Measurements from ENCODE around the gene RNF115. TPM values are rescaled to one million over a fixed set of nuclear protein-coding genes. Genes with fewer than 3 reads are reported as not detected.
"Not testable (repeated sequence)": the region's sequence is repeated elsewhere in the genome, so short reads cannot be mapped to it uniquely, and the experiment has no call there.

RNF115 gene
- total RNA-seq, 1 experiment from 2014 or later = 14.5 TPM

- no peak for DNase-seq (ENCODE audit: low read depth)
- in situ Hi-C loops (cut with HindIII; ENCODE audit: low pct_unique_long_range_greater_than_20kb, low sequenced_read_pairs) = no loop called here
Observed at GRCh38 chr1:145837656-145838055, 13.8 kb upstream of the RNF115 start.

DNA sequence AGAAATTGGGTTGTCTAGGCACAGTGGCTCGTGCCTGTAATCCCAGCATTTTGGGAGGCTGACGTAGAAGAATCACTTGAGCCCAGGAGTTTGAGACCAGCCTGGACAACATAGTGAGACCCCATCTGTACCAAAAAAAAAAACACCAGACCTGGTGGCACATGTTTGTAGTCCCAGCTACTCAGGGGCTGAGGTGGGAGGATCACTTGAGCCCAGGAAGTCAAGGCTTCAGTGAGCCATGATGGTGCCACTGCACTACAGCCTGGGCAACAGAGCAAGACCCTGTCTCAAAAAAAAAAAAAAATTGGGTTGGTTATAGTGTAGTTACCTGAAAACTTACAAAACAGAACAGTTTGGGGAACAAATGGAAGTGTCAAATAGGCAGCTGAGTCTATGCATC lies 6.9 kb upstream of the RNF115 start:
- in situ Hi-C loops (cut with HindIII; ENCODE audit: low pct_unique_long_range_greater_than_20kb, low sequenced_read_pairs); DNase-seq (ENCODE audit: low read depth): not testable (repeated sequence)

DNA sequence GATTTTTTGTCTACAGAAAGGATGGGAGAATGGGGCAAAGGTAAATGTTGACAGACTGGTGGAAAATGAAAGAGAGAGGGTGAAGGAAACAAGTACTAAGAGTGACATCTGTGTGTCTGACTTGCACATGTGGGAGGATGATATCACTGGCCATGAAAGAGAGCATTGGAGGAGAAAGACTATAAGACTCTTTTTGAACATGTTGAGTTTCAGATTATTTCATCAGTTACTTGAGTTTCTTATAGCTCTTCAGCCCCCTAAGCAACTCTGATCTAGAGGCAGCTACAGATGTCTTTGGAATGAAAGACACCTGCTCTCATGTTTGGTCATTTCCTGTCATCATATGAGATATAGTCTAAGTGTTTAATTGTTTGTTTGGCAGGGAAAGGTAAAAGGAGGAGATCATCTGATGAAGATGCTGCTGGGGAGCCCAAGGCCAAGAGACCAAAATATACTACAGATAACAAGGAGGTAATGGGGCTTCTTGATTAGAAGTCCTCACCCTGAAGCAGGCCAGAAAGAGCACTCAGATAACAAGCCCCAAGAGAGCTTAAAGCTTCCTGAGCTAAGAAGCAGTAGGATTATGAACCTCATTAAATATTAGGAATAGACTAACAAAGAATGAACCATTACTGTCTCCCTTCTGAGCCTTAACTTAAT lies 4.6 kb upstream of the RNF115 start:
- in situ Hi-C loops (cut with HindIII; ENCODE audit: low pct_unique_long_range_greater_than_20kb, low sequenced_read_pairs) = no loop called here
- DNase-seq (ENCODE audit: low read depth) = no peak

GRCh38 chr1:145827966-145828365 lies 4.1 kb upstream of the RNF115 start:
- in situ Hi-C loops (cut with HindIII; ENCODE audit: low pct_unique_long_range_greater_than_20kb, low sequenced_read_pairs) = no loop called here
- DNase-seq (ENCODE audit: low read depth) = no peak

DNA sequence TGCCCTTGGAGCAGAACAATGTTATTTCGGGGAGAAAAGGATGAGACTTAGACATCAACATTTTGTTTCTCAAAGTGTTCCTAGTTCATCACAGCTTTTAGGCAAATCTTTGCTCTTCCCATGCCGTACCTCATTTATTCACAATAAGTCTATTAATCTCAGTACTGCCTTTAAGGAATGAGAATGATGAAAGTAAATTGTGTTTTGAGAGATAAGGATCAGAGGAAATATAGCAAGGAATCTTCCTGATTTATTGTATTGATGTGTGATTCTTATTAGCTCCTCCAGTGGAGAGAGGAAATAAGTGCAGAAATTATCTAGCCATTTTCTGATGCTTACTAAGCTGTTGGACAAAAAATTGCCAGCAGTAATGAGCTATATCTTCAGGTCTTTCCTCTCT lies 2.1 kb upstream of the RNF115 start:
- in situ Hi-C loops (cut with HindIII; ENCODE audit: low pct_unique_long_range_greater_than_20kb, low sequenced_read_pairs) = no loop called here
- no peak for DNase-seq (ENCODE audit: low read depth)

GRCh38 chr1:145824499-145824842 lies 576 bp upstream of the RNF115 start:
- in situ Hi-C loops (cut with HindIII; ENCODE audit: low pct_unique_long_range_greater_than_20kb, low sequenced_read_pairs) = no loop called here
- peak; percentile 21 for DNase-seq (ENCODE audit: low read depth)

DNA sequence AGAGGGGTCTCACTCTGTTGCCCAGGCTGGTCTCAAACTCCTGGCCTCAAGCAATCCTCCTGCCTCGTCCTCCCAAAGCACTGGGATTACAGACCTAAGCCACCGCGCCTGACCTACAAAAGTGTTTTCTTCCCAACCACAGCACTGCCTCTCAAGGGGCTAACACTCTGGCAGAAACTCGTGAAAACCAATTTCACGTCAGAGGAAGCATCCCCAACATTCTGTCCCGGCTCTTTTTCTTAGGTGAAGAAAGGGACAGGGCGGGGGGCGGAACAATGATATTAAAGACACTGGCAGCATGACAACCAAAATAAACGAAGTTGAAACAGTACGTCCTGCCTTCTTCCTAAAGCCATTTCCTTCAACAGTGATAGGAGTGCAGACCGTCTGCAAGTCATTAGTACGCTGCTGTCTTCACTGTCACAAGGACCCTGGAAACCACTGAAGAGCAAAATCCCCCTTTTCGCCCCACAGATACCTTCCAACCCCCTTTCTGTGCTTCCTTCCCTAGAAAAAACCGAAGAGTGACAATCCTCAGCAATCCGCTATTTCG lies 1.0 kb downstream of the RNF115 start:
- DNase-seq (ENCODE audit: low read depth); in situ Hi-C loops (cut with HindIII; ENCODE audit: low pct_unique_long_range_greater_than_20kb, low sequenced_read_pairs): not testable (repeated sequence)

DNA sequence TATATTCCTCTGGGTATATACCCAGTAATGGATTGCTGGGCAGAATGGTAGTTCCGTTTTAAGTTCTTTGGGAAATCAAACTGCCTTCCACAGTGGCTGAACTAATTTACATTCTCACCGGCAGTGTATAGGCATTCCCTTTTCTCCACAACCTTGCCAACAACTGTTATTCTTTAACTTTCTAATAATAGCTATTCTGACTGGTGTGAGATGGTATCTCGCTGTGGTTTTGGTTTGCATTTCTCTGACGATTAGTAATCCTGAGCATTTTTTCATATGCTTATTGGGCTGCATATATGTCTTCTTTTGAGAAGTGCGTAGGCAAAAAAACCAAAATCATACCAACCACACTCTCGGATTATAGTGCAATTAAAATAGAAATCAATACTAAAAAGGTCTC lies 5.8 kb downstream of the RNF115 start:
- in situ Hi-C loops (cut with HindIII; ENCODE audit: low pct_unique_long_range_greater_than_20kb, low sequenced_read_pairs) = not testable (repeated sequence)
- DNase-seq (ENCODE audit: low read depth) = peak; percentile 76

DNA sequence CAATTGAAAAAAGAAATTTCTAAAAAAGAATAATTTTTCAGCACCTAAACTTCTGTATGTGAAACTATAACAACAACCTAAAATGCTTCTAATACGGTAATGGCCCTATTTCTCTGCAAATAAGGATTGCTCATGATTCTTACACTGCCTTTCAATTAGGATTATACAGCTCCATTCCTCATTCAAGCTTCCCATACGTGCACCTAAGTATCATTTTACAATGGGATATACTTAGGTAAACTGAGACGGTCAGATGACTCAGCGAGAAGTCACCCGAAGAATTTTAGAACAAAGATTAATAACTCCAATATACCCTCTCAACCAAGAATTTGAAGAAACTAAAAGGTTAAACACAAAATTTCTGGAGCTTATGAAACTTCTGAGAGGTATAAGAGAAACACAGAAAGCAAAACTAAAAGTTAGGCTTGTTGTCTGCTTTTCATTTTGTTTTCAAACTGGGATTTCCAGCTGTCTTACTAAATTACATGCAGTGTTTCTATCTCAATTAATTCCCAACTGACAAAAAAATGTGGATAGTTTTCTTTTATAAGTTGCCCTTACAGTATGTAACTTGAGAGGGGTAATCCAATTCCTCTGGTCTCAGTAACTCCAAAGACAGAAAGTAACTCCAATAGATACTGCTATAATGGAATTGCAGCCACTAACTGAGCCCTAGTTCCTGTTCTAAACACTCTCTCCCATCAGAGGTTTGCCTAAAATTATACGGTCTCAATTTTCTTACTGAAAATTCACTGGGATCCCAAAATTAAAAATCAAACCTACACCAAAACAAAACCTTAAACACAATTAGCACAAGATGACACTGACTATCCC lies 10.7 kb downstream of the RNF115 start:
- in situ Hi-C loops (cut with HindIII; ENCODE audit: low pct_unique_long_range_greater_than_20kb, low sequenced_read_pairs); DNase-seq (ENCODE audit: low read depth): not testable (repeated sequence)

DNA sequence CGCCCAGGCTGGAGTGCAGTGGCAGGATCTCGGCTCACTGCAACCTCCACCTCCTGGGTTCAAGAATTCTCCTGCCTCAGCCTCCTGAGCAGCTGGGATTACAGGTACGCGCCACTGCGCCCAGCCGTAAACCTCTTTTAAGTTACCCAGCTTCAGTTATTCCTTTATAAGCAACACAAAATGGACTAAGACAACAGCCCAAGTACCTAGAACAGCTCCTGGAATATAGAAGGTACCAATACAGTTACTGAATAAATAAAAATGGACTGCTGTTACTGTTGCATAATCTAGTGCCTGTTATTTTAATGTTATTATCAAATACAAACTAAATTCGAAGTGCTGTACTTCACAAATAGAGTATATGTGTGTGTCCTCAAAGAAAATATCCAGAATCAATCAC lies 17.1 kb downstream of the RNF115 start:
- DNase-seq (ENCODE audit: low read depth) = no peak
- in situ Hi-C loops (cut with HindIII; ENCODE audit: low pct_unique_long_range_greater_than_20kb, low sequenced_read_pairs) = no loop called here

DNA sequence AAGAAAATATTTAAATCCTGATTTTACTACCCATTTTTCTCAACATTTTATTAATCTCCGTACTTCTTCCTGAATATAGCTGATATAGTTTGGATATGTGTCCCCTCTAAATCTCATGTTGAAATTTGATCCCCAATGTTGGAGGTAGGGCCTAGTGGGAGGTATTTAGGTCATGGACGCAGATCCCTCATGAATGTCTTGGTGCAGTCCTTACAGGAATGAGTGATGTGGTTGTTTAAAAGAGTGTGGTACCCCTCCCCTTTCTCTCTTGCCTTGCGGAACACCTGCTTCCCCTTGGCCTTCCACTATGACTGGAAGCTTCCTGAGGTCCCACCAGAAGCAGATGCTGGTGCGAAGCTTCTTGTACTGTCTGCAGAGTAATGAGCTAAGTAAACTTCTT lies 17.5 kb downstream of the RNF115 start:
- DNase-seq (ENCODE audit: low read depth) = no peak
- in situ Hi-C loops (cut with HindIII; ENCODE audit: low pct_unique_long_range_greater_than_20kb, low sequenced_read_pairs) = no loop called here

GRCh38 chr1:145805057-145805456 lies 18.8 kb downstream of the RNF115 start:
- in situ Hi-C loops (cut with HindIII; ENCODE audit: low pct_unique_long_range_greater_than_20kb, low sequenced_read_pairs) = no loop called here
- no peak for DNase-seq (ENCODE audit: low read depth)

- in situ Hi-C loops (cut with HindIII; ENCODE audit: low pct_unique_long_range_greater_than_20kb, low sequenced_read_pairs) = no loop called here
- DNase-seq (ENCODE audit: low read depth) = no peak
Observed at GRCh38 chr1:145804235-145805045, 19.5 kb downstream of the RNF115 start.

DNA sequence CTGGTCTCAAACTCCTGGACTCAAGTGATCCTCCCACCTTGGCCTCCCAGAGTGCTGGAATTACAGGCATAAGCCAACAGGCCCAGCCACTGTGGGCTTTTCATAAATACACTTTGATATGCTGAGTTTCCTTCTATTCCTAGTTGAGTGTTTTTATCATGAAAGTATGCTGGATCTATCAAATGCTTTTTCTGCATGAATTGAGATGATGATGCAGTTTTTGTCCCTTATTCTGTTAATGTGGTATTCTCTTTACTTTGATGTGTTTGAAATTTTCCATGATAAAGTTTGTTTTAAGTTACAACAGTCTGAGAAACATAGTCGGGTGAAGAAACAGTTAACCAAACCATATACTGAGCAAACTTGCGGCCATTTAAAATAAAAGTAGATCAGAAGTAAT lies 24.1 kb downstream of the RNF115 start:
- DNase-seq (ENCODE audit: low read depth) = no peak
- in situ Hi-C loops (cut with HindIII; ENCODE audit: low pct_unique_long_range_greater_than_20kb, low sequenced_read_pairs) = loop anchor here (10.0 kb wide), 1 partner anchor 45 kb away; the partner anchor contains the start of gene NUDT17

GRCh38 chr1:145796753-145797152 lies 27.1 kb downstream of the RNF115 start:
- in situ Hi-C loops (cut with HindIII; ENCODE audit: low pct_unique_long_range_greater_than_20kb, low sequenced_read_pairs) = loop anchor here (10.0 kb wide), 1 partner anchor 48 kb away; the partner anchor contains the start of gene NUDT17

DNA sequence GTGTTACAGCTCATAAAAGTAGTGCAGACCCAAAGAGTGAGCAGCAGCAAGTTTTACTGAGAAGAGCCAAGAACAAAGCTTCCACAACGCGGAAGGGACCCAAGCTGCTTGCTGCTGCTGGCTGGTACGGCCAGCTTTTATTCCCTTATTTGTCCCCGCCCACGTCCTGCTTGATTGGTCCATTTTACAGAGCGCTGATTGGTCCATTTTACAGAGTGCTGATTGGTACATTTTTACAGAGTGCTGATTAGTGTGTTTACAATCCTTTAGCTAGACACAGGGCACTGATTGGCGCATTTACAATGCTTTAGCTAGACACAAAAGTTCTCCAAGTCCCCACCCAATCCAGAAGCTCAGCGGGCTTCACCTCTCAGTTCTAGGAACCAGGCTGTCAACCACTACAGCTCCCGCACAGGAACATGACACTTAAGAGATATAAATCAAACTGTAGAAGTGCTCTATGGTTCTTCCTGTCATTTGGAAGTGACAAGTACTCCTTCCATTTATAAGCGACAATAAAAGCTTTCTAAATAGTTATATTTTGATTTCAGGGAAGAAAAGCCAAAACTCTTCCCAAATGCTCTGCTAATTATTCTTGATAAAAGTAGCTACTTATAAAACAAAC lies 28.5 kb downstream of the RNF115 start:
- DNase-seq (ENCODE audit: low read depth) = no peak
- in situ Hi-C loops (cut with HindIII; ENCODE audit: low pct_unique_long_range_greater_than_20kb, low sequenced_read_pairs) = loop anchor here (10.0 kb wide), 1 partner anchor 49 kb away; the partner anchor contains the start of gene NUDT17

More at GRCh38 chr1:145796753-145797152, 27.1 kb downstream of the RNF115 start:
- no peak for DNase-seq (ENCODE audit: low read depth)

DNA sequence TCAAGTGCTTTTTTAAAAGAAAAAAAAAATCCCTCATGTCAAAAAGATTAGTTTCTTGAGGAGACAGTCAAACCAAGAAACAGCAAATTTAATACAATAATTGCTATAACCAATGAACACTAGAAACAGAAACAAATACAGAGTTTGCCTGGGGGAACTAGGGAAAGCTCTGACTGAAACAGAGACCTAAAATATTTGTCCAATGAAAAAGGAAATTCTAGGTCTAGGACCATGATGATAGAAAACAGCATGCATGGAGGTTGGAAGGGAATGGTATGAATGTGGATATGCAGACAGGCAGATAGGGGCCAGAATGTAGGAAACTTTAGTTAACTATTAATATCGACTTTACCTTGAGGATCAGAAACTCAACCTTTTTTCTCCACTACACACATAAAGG lies 31.4 kb downstream of the RNF115 start:
- DNase-seq (ENCODE audit: low read depth) = no peak
- in situ Hi-C loops (cut with HindIII; ENCODE audit: low pct_unique_long_range_greater_than_20kb, low sequenced_read_pairs) = loop anchor here (10.0 kb wide), 1 partner anchor 52 kb away; the partner anchor contains the start of gene NUDT17

GRCh38 chr1:145791860-145792259 lies 32.0 kb downstream of the RNF115 start:
- in situ Hi-C loops (cut with HindIII; ENCODE audit: low pct_unique_long_range_greater_than_20kb, low sequenced_read_pairs) = loop anchor here (10.0 kb wide), 1 partner anchor 53 kb away; the partner anchor contains the start of gene NUDT17
- DNase-seq (ENCODE audit: low read depth) = not testable (repeated sequence)
